ENCODE data around the gene ABI2. TPM values are rescaled to one million over a fixed set of nuclear protein-coding genes. Genes with fewer than 3 reads are reported as not detected.
"Not testable (repeated sequence)": the region's sequence is repeated elsewhere in the genome, so short reads cannot be mapped to it uniquely, and the experiment has no call there.

ABI2 gene
- polyA plus RNA-seq, 1 of the 3 experiments (the other 2 are of a cell fraction): 51.5 TPM

GRCh38 chr2:203361922-203362321 is 33.7 kb downstream of the ABI2 start:
- Histone ChIP-seq H3K27me3 (ENCODE audit: insufficient read depth) (no peaks in the 10 kb centered on the region), H3K36me3 (replicated peaks in 1 of 2; ENCODE audit: control insufficient read depth in 1 of 2, insufficient read depth in 2 of 2, low read length in 1 of 2) (peaks cover 3 to 13% of the 10 kb centered on the region in 2 experiments), H2AFZ (ENCODE audit: low read depth) (no peak overlapping the region), H3K9me2 (no peaks in the 10 kb centered on the region), H3F3A (replicated peaks; ENCODE audit: insufficient read depth) (peaks cover 13% of the 10 kb centered on the region), H4K20me1 (ENCODE audit: insufficient read depth) (peaks cover 37% of the 10 kb centered on the region), H3K4me3 (ENCODE audit: low read depth in 2 of 2, low read length in 1 of 2) (no peak overlapping the region), H3K9me3 (no peaks in the 10 kb centered on the region), H3K79me2 (ENCODE audit: insufficient read depth) (peaks cover 93% of the 10 kb centered on the region), H3K4me1 (ENCODE audit: control insufficient read depth in 1 of 2, insufficient read depth in 2 of 2, low read depth in 1 of 2, low read length in 1 of 2) (no peaks in the 10 kb centered on the region), H3K9ac (no peak overlapping the region), H3K4me2 (no peak overlapping the region), H3K27ac (ENCODE audit: low read depth in 2 of 2, low read length in 1 of 2) (peak overlapping the region in 1 of 2 experiments; percentile 21; a peak in 1 of 4 replicates)
- no peak for TF ChIP-seq POLR2AphosphoS5 (IDR thresholded peaks at IDR 0.05; ENCODE audit: low read depth, low read length)
- TF ChIP-seq TCF12 (IDR thresholded peaks at IDR 0.05): no peak
- TF ChIP-seq PBX3 (IDR thresholded peaks at IDR 0.05): no peak
- no peak for TF ChIP-seq NFIC (IDR thresholded peaks at IDR 0.05; ENCODE audit: borderline replicate concordance)
- TF ChIP-seq USF1 (IDR thresholded peaks at IDR 0.05; ENCODE audit: borderline replicate concordance, low read depth): no peak
- TF ChIP-seq MXI1 (IDR thresholded peaks at IDR 0.05; ENCODE audit: low read depth, low read length): no peak
- no peak for TF ChIP-seq RFX5 (IDR thresholded peaks at IDR 0.05; ENCODE audit: low read length)
- no peak for TF ChIP-seq JUND (IDR thresholded peaks at IDR 0.05)
- DNase-seq: no peak
- POLR2A ChIA-PET: interaction anchor here (1.2 kb wide), 1 partner anchor 40 kb away, joined by 3 read pairs; no protein-coding TSS in a partner anchor
- CTCF ChIA-PET: no interaction called here

- Histone ChIP-seq H3K4me2 (no peak overlapping the region), H3K4me3 (ENCODE audit: low read depth in 2 of 2, low read length in 1 of 2) (no peak overlapping the region), H3K36me3 (replicated peaks in 1 of 2; ENCODE audit: control insufficient read depth in 1 of 2, insufficient read depth in 2 of 2, low read length in 1 of 2) (peaks cover 19 to 40% of the 10 kb centered on the region in 2 experiments), H2AFZ (ENCODE audit: low read depth) (no peak overlapping the region), H3K9me3 (no peaks in the 10 kb centered on the region), H3F3A (replicated peaks; ENCODE audit: insufficient read depth) (peaks cover 9% of the 10 kb centered on the region), H4K20me1 (ENCODE audit: insufficient read depth) (peaks cover 23% of the 10 kb centered on the region), H3K79me2 (ENCODE audit: insufficient read depth) (peaks cover 90% of the 10 kb centered on the region), H3K27me3 (ENCODE audit: insufficient read depth) (no peaks in the 10 kb centered on the region), H3K9ac (no peak overlapping the region), H3K9me2 (no peaks in the 10 kb centered on the region; the same call in 1 of the 2 replicates), H3K4me1 (ENCODE audit: control insufficient read depth in 1 of 2, insufficient read depth in 2 of 2, low read depth in 1 of 2, low read length in 1 of 2) (no peaks in the 10 kb centered on the region), H3K27ac (ENCODE audit: low read depth in 2 of 2, low read length in 1 of 2) (no peak overlapping the region)
- CTCF ChIA-PET: interaction anchor here (0.6 kb wide), 1 partner anchor 129 kb away, joined by 3 read pairs; no protein-coding TSS in a partner anchor
- POLR2A ChIA-PET: no interaction called here
- WGBS (ENCODE audit: low lambda C conversion rate): 86% methylated on average over 5 of the region's 5 CpGs
- no peak for DNase-seq
- TF ChIP-seq POLR2AphosphoS5 (IDR thresholded peaks at IDR 0.05; ENCODE audit: low read depth, low read length) (no peak), REST (IDR thresholded peaks at IDR 0.05; ENCODE audit: low read depth, low read length) (no peak), RXRA (IDR thresholded peaks at IDR 0.05; ENCODE audit: borderline replicate concordance, low read depth) (no peak), FOXJ3 (CRISPR knock-in tag; IDR thresholded peaks at IDR 0.05) (no peak)
Observed at GRCh38 chr2:203366639-203367466, 38.7 kb downstream of the ABI2 start.

- H3K4me2 ChIP-seq; H3K9me3 ChIP-seq; H3K4me3 ChIP-seq (ENCODE audit: low read depth in 2 of 2, low read length in 1 of 2); H3K4me1 ChIP-seq (ENCODE audit: control insufficient read depth in 1 of 2, insufficient read depth in 2 of 2, low read depth in 1 of 2, low read length in 1 of 2); H3K27ac ChIP-seq (ENCODE audit: low read depth in 2 of 2, low read length in 1 of 2); DNase-seq; H4K20me1 ChIP-seq (ENCODE audit: insufficient read depth); CTCF ChIA-PET; H3K9me2 ChIP-seq; H2AFZ ChIP-seq (ENCODE audit: low read depth); H3K27me3 ChIP-seq (ENCODE audit: insufficient read depth); H3K9ac ChIP-seq; POLR2A ChIA-PET: not testable (repeated sequence)
- Histone ChIP-seq H3F3A (replicated peaks; ENCODE audit: insufficient read depth) (peaks cover 18% of the 10 kb centered on the region), H3K36me3 (replicated peaks in 1 of 2; ENCODE audit: control insufficient read depth in 1 of 2, insufficient read depth in 2 of 2, low read length in 1 of 2) (peaks cover 16 to 38% of the 10 kb centered on the region in 2 experiments), H3K79me2 (ENCODE audit: insufficient read depth) (peaks cover 73% of the 10 kb centered on the region)
- 70% methylated on average over 2 of the region's 31 CpGs for WGBS (ENCODE audit: low lambda C conversion rate)
Observed at GRCh38 chr2:203372706-203373105, 44.5 kb downstream of the ABI2 start.
